Heart left ventricle (tissue), 16 donors: ENCODE measurements around the gene TEKTIP1. TPM values are rescaled to one million over a fixed set of nuclear protein-coding genes. Genes with fewer than 3 reads are reported as not detected.

Experiments used
- ATAC-seq, 4 donors: fragments of 200-7000 bp; cut with Tn5 transposase; one replicate each; pipeline ENCODE4 v1.9.1; 2020 to 2022; ENCODE audit warnings: moderate library complexity in 4 of 4, mild to moderate bottlenecking in 3 of 4, moderate number of reproducible peaks in 1 of 4
- DNase-seq, 5 donors: peaks; one replicate each; pipeline ENCODE4 v3.0.0-alpha.2; 2020
- H3K27ac ChIP-seq, 12 donors: fragments of 200-600 bp; sonication (generic) in 4 of 12; one replicate each; pipeline versions ENCODE4 v1.5.0 to v1.8.0; 2016 to 2022; ENCODE audit warnings: mild to moderate bottlenecking in 2 of 12
- H3K27me3 ChIP-seq, 9 donors: fragments of 200-600 bp; sonication (generic) in 2 of 9; one replicate each; pipeline versions ENCODE4 v1.5.1 to v1.8.0; 2016 to 2022; ENCODE audit warnings: mild to moderate bottlenecking in 3 of 9
- H3K36me3 ChIP-seq, 9 donors: fragments of 200-600 bp; sonication (generic) in 2 of 9; one replicate each; pipeline versions ENCODE4 v1.5.0 to v1.8.0; 2018 to 2022; ENCODE audit warnings: mild to moderate bottlenecking in 2 of 9
- H3K4me1 ChIP-seq, 12 donors: fragments of 200-600 bp; sonication (generic) in 4 of 12; one replicate each; pipeline versions ENCODE4 v1.5.0 to v1.8.0; 2016 to 2022; ENCODE audit warnings: mild to moderate bottlenecking in 3 of 12
- H3K4me3 ChIP-seq, 12 donors: fragments of 200-600 bp; sonication (generic) in 4 of 12; one replicate each; pipeline versions ENCODE4 v1.5.0 to v1.8.0; 2017 to 2022; ENCODE audit warnings: mild to moderate bottlenecking in 9 of 12, moderate library complexity in 4 of 12
- H3K9me3 ChIP-seq, 12 donors: fragments of 200-600 bp; sonication (generic) in 4 of 12; one replicate each; pipeline versions ENCODE4 v1.5.0 to v1.8.0; 2016 to 2022; ENCODE audit warnings: mild to moderate bottlenecking in 1 of 12
- CTCF ChIP-seq, 12 donors: fragments of 200-600 bp; sonication (generic) in 4 of 12; IDR thresholded peaks; one replicate each; pipeline versions ENCODE4 v1.5.0 to v1.8.0; 2018 to 2022; ENCODE audit warnings: antibody characterized with exemption in 12 of 12, mild to moderate bottlenecking in 5 of 12
- POLR2A ChIP-seq, 2 donors: fragments of 450-650 bp; IDR thresholded peaks; one replicate each; pipeline ENCODE4 v1.6.1; 2017; ENCODE audit warnings: antibody characterized with exemption in 2 of 2, mild to moderate bottlenecking in 2 of 2, moderate library complexity in 2 of 2
- WGBS, 4 donors: extraction: QIAGEN DNeasy Blood & Tissue Kit in 2 of 4; methylation state at CpG; one replicate each; pipeline versions ENCODE4 v1.1.5 to v1.1.7; 2013 to 2018; 5-methylcytosine and 5-hydroxymethylcytosine counted together
- intact Hi-C, 10 donors: fragments of 100-400 bp; cut with DNase I; formaldehyde crosslinking; loops; one replicate each; pipeline versions ENCODE4 v1.11.1 to v1.14.2; 2022
- polyA plus RNA-seq, 2 donors: library from polyadenylated mRNA; stranded (reverse); fragments of 200-250 nt; gene quantifications; one replicate each; pipeline ENCODE4 v1.2.3, GENCODE V29; 2013
- total RNA-seq, 9 donors: library from RNA; depleted of rRNA in 2 of 9; stranded (reverse); fragments of >200 nt in 2 of 9; fragmentation: NEBNext Ultra II Directional in 3 of 9; extraction: Animal tissue kit (Norgen Biotek cat#: 25700) in 3 of 9; gene quantifications; one replicate each; pipeline versions ENCODE4 v1.1.0 to v1.2.4, GENCODE V29; 2016 to 2023
- donor health status: ischemic (EF 13 %, LVEDD 7.1; RV severe dilation, severe dysfunction).
- donor health status: healthy with polysubstance abuse.
- donor health status: DM: no; HTN: yes; CAD: no.
- donor health status: DM: no; HTN: no; CAD: no.
- donor health status: ischemic (EF 25% LVEDD 6.9; RV normal size, moderate dysfunction).
- donor health status: ischemic (EF 25% LVEDD 5.7; RV mildly dilated, moderate dysfunction).
- donor health status: healthy.
- donor health status: DM: yes; HTN: yes; CAD: no.
- donor health status: ischemic (EF 35%, LVEDD 5.7; RV mildly dilated, moderate dysfunction).
- donor health status: nonischemic (EF 11% LVEDD 7.7; RV severe dilation, severe dysfunction).
- donor health status: DM: yes; HTN: yes; CAD: no.
- donor health status: PGD.
- donor health status: ischemic (EF 29% LVEDD 5.4; RV normal size, mild dysfunction).
- donor health status: nonischemic (EF 23%, LVEDD 6.1; RV moderate dilation, normal function).

The TEKTIP1 gene
- total and polyA plus RNA-seq, 11 donors, result 0.63 to 1.8 (median 0.93) TPM; not detected in 5

DNA sequence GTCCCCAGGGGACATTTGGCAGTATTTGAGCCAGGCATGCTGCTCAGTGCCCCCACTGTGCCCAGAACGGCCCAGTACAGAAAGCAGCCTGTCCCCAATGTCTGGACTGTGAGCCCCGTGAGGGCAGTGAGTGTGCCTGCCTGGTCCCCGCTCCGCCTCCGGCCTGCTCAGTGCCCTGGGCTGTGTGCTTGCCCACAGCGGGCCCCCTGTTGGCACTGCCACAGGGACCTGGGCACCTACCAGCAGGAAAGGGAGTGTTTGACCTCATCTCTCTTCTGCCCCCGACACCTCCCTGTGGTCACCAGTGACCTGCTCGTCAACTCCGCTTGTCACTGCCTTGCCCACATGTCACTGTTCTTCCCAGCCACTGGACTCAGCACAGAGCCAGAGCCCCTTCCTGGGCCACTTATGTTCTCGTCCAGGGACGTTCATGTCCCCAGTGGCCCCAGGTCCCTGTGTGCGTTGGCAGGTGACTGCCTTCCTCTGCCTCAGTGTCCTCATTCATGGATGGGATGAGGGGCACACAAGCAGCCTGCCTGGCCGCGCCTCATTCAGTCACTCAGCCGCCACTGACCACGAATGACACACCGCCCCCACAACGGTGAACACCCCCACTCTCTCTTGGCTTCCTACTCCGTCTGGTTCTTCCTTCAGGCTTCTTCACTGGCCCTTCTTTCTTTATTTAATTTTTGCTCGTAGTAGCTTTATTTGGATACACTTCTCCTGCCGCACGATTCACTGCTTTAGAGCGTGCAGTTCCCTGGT lies 30.0 kb upstream of the TEKTIP1 start:
- H3K4me1 ChIP-seq, result peaks cover 4 to 66% (median 25%) of the 10 kb centered on the region in 12 donors
- H3K4me3 ChIP-seq, result no peak overlapping the region
- H3K9me3 ChIP-seq, result no peaks in the 10 kb centered on the region
- ATAC-seq (no peak), DNase-seq (no peak)
- no peaks in the 10 kb centered on the region for H3K27me3 ChIP-seq
- intact Hi-C loops, result no loop called here
- no peak for TF ChIP-seq CTCF (IDR thresholded peaks at IDR 0.05)
- no peak for TF ChIP-seq POLR2A (IDR thresholded peaks at IDR 0.05)
- H3K27ac ChIP-seq, result no peak overlapping the region
- peaks cover 0 to 24% (median 2%) of the 10 kb centered on the region in 9 donors for H3K36me3 ChIP-seq
- 84 to 88% (median 84%) methylated on average over 22 to 23 of the region's 23 CpGs for WGBS, 4 donors

DNA sequence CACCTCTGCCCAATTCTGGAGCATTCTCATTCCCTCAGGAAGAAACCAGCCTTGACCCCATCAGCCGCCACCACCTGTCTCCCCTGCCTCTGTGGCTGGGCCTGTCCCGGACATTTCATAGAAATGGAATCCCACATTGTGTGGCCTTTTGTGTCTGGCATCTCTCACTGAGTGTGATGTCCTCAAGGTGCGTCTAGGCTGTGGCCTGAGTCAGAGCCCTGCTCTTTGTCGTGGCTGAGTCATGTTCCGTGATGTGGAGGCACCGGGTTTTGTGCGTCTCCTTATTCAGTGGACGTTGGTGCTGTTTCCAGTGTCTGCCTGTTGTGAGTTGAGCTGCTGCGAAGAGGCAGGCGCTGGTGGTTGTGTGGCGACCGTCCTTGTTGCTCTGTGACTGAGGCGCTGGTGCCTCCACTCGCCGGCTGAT lies 29.4 kb upstream of the TEKTIP1 start:
- Histone ChIP-seq H3K36me3 (peaks cover 0 to 24% (median 2%) of the 10 kb centered on the region in 9 donors), H3K9me3 (no peaks in the 10 kb centered on the region), H3K4me1 (peaks cover 4 to 70% (median 25%) of the 10 kb centered on the region in 12 donors), H3K27ac (no peak overlapping the region), H3K4me3 (no peak overlapping the region), H3K27me3 (no peaks in the 10 kb centered on the region)
- TF ChIP-seq CTCF (IDR thresholded peaks at IDR 0.05), result no peak
- TF ChIP-seq POLR2A (IDR thresholded peaks at IDR 0.05), result no peak
- intact Hi-C loops, result no loop called here
- DNase-seq (no peak), ATAC-seq (no peak)
- 88 to 91% (median 88%) methylated on average over 12 to 15 of the region's 15 CpGs for WGBS, 4 donors

DNA sequence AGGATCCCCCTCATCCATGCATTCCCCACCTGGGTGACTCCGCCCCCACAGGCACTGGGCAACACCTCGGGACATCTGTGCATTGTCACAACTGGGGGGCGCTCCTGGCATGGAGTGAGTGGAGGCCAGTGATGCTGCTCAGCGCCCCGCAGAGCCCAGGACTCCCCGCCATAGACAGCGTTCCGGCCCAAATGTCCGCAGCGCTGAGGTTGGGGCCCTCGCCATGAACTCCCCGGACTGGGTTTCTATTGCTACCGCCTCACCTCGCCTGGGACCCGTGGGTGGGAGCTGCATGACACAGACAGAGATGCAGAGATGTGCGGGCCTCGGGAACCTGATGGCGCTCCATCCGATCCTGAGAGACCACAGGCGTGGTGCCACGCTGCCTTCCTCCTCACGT lies 28.2 kb upstream of the TEKTIP1 start:
- peaks cover 0 to 66% (median 23%) of the 10 kb centered on the region in 12 donors for H3K4me1 ChIP-seq
- DNase-seq, result no peak
- no peak overlapping the region for H3K4me3 ChIP-seq

More for the DNA sequence above, 28.2 kb upstream of the TEKTIP1 start:
- Histone ChIP-seq H3K9me3 (no peaks in the 10 kb centered on the region), H3K27ac (no peak overlapping the region), H3K36me3 (peaks cover 0 to 24% (median 2%) of the 10 kb centered on the region in 9 donors), H3K27me3 (no peaks in the 10 kb centered on the region)
- intact Hi-C loops, result no loop called here
- no peak for TF ChIP-seq CTCF (IDR thresholded peaks at IDR 0.05)
- no peak for ATAC-seq
- WGBS, 4 donors, result 85 to 92% (median 91%) methylated on average over 10 to 22 of the region's 22 CpGs
